HEK293 (cell line): Measurements from ENCODE around the gene HAND2.
A peak's percentile ranks its signal among the peaks of the same experiment; 100 is the strongest.

Experiments used
- CTCF ChIA-PET: fragments of 350-600 bp; formaldehyde crosslinking; extraction: SDS; loops from one replicate; lab custom pipeline; 2021; ENCODE audit warnings: antibody characterized with exemption; lab: Yijun Ruan, JAX
- POLR2A ChIA-PET: fragments of 300-600 bp; formaldehyde crosslinking; extraction: SDS; loops from one replicate; lab custom pipeline; 2020; ENCODE audit warnings: antibody characterized with exemption, inconsistent platforms; lab: Yijun Ruan, JAX
- H3K27ac ChIP-seq: fragments of 200-500 bp; sonication (Bioruptor generic); 2 replicates; pipeline ENCODE4 v1.5.1; 2014; ENCODE audit warnings: low read depth, low read length, control low read depth, inconsistent platforms; ENCODE audit errors: extremely low read depth
- H3K36me3 ChIP-seq, 2 experiments: fragments of 200-500 bp in 1 of 2; sonication (Bioruptor generic) in 1 of 2; 1 replicate in 1 of 2; 2 replicates in 1 of 2; pipeline ENCODE4 v1.5.1; 2014 to 2017; ENCODE audit warnings: inconsistent platforms in 2 of 2, low read length in 2 of 2; ENCODE audit not compliant: control insufficient read depth in 2 of 2, insufficient read depth in 1 of 2
- H3K4me1 ChIP-seq: fragments of 200-500 bp; sonication (Bioruptor generic); 2 replicates; pipeline ENCODE4 v1.5.1; 2014; ENCODE audit warnings: mild to moderate bottlenecking, low read length, inconsistent platforms; ENCODE audit not compliant: control insufficient read depth, insufficient read depth
- H3K4me3 ChIP-seq: 2 replicates; pipeline ENCODE4 v1.5.1; 2011; ENCODE audit warnings: low read depth, mild to moderate bottlenecking, control low read depth, low read length, moderate library complexity
- H3K9me3 ChIP-seq: fragments of 200-500 bp; sonication (Bioruptor generic); 2 replicates; pipeline ENCODE4 v1.5.1; 2014; ENCODE audit warnings: low read depth, low read length, inconsistent platforms; ENCODE audit not compliant: control insufficient read depth, insufficient read depth
- EGR2 ChIP-seq: fragments of 450-650 bp; formaldehyde crosslinking; IDR thresholded peaks from 2 replicates; pipeline ENCODE4 v1.5.1; 2016; ENCODE audit warnings: low read depth, missing biosample characterization, missing genetic modification characterization
- GLIS2 ChIP-seq: fragments of 450-650 bp; formaldehyde crosslinking; IDR thresholded peaks from 2 replicates; pipeline ENCODE4 v1.5.1; 2016; ENCODE audit warnings: missing biosample characterization, missing genetic modification characterization
- INSM2 ChIP-seq: fragments of 450-650 bp; formaldehyde crosslinking; IDR thresholded peaks from 2 replicates; pipeline ENCODE4 v1.5.1; 2016; ENCODE audit warnings: missing biosample characterization, missing genetic modification characterization
- KLF7 ChIP-seq: fragments of 450-650 bp; formaldehyde crosslinking; IDR thresholded peaks from 2 replicates; pipeline ENCODE4 v1.5.1; 2016; ENCODE audit warnings: missing biosample characterization, missing genetic modification characterization, borderline replicate concordance
- MYNN ChIP-seq: fragments of 450-650 bp; formaldehyde crosslinking; IDR thresholded peaks from 2 replicates; pipeline ENCODE4 v1.5.1; 2016; ENCODE audit warnings: missing biosample characterization, missing genetic modification characterization, borderline replicate concordance
- PRDM1 ChIP-seq: fragments of 450-650 bp; formaldehyde crosslinking; IDR thresholded peaks from 2 replicates; pipeline ENCODE4; 2016; ENCODE audit warnings: missing biosample characterization, missing genetic modification characterization
- REPIN1 ChIP-seq: fragments of 450-650 bp; formaldehyde crosslinking; IDR thresholded peaks from 2 replicates; pipeline ENCODE4 v1.5.1; 2017; ENCODE audit warnings: missing biosample characterization, missing genetic modification characterization, low read depth
- SCRT2 ChIP-seq: fragments of 450-650 bp; formaldehyde crosslinking; IDR thresholded peaks from 2 replicates; pipeline ENCODE4 v1.5.1; 2016; ENCODE audit warnings: missing biosample characterization, missing genetic modification characterization
- SP2 ChIP-seq: fragments of 450-650 bp; formaldehyde crosslinking; IDR thresholded peaks from 2 replicates; pipeline ENCODE4 v1.5.1; 2016; ENCODE audit warnings: missing biosample characterization, missing genetic modification characterization
- SP7 ChIP-seq: fragments of 450-650 bp; formaldehyde crosslinking; IDR thresholded peaks from 2 replicates; pipeline ENCODE4 v1.5.1; 2016; ENCODE audit warnings: missing biosample characterization, missing genetic modification characterization
- WT1 ChIP-seq: fragments of 450-650 bp; formaldehyde crosslinking; IDR thresholded peaks from 2 replicates; pipeline ENCODE4 v1.5.1; 2016; ENCODE audit warnings: missing biosample characterization, missing genetic modification characterization
- YY2 ChIP-seq: fragments of 450-650 bp; formaldehyde crosslinking; IDR thresholded peaks from 2 replicates; pipeline ENCODE4 v1.5.1; 2016; ENCODE audit warnings: missing biosample characterization, missing genetic modification characterization
- ZBTB48 ChIP-seq: fragments of 450-650 bp; formaldehyde crosslinking; IDR thresholded peaks from 2 replicates; pipeline ENCODE4 v1.5.1; 2016; ENCODE audit warnings: missing biosample characterization, missing genetic modification characterization
- ZNF132 ChIP-seq: fragments of 450-650 bp; formaldehyde crosslinking; IDR thresholded peaks from 2 replicates; pipeline ENCODE4 v1.5.1; 2017; ENCODE audit warnings: missing biosample characterization, missing genetic modification characterization, borderline replicate concordance
- ZNF157 ChIP-seq: fragments of 450-650 bp; formaldehyde crosslinking; IDR thresholded peaks from 2 replicates; pipeline ENCODE4 v1.5.1; 2016; ENCODE audit warnings: missing biosample characterization, missing genetic modification characterization
- ZNF2 ChIP-seq: fragments of 450-650 bp; formaldehyde crosslinking; IDR thresholded peaks from 2 replicates; pipeline ENCODE4 v1.5.1; 2016; ENCODE audit warnings: missing biosample characterization, missing genetic modification characterization
- ZNF23 ChIP-seq: fragments of 450-650 bp; formaldehyde crosslinking; IDR thresholded peaks from 2 replicates; pipeline ENCODE4 v1.5.1; 2016; ENCODE audit warnings: missing biosample characterization, missing genetic modification characterization, borderline replicate concordance
- ZNF354C ChIP-seq: fragments of 450-650 bp; formaldehyde crosslinking; IDR thresholded peaks from 2 replicates; pipeline ENCODE4 v1.5.1; 2016; ENCODE audit warnings: missing biosample characterization, missing genetic modification characterization, low read depth, borderline replicate concordance
- ZNF394 ChIP-seq: fragments of 450-650 bp; formaldehyde crosslinking; IDR thresholded peaks from 2 replicates; pipeline ENCODE4 v1.5.1; 2016; ENCODE audit warnings: missing biosample characterization, missing genetic modification characterization, mild to moderate bottlenecking, moderate library complexity, borderline replicate concordance
- ZNF416 ChIP-seq: fragments of 450-650 bp; formaldehyde crosslinking; IDR thresholded peaks from 2 replicates; pipeline ENCODE4 v1.5.1; 2016; ENCODE audit warnings: missing biosample characterization, missing genetic modification characterization
- ZNF423 ChIP-seq: fragments of 450-650 bp; formaldehyde crosslinking; IDR thresholded peaks from 2 replicates; pipeline ENCODE4 v1.5.1; 2016; ENCODE audit warnings: missing biosample characterization, missing genetic modification characterization
- ZNF473 ChIP-seq: fragments of 450-650 bp; formaldehyde crosslinking; IDR thresholded peaks from 2 replicates; pipeline ENCODE4 v1.5.1; 2017; ENCODE audit warnings: missing biosample characterization, missing genetic modification characterization
- ZNF624 ChIP-seq: fragments of 450-650 bp; formaldehyde crosslinking; IDR thresholded peaks from 2 replicates; pipeline ENCODE4 v1.5.1; 2017; ENCODE audit warnings: missing biosample characterization, missing genetic modification characterization
- ZNF658 ChIP-seq: fragments of 450-650 bp; formaldehyde crosslinking; IDR thresholded peaks from 2 replicates; pipeline ENCODE4; 2016; ENCODE audit warnings: missing biosample characterization, missing genetic modification characterization
- ZNF660 ChIP-seq: fragments of 450-650 bp; IDR thresholded peaks from 2 replicates; pipeline ENCODE4 v1.5.1; 2018; ENCODE audit warnings: missing biosample characterization, mild to moderate bottlenecking, missing genetic modification characterization
- ZNF704 ChIP-seq: fragments of 450-650 bp; formaldehyde crosslinking; IDR thresholded peaks from 2 replicates; pipeline ENCODE4 v1.5.1; 2016; ENCODE audit warnings: missing biosample characterization, missing genetic modification characterization
- ZNF837 ChIP-seq: fragments of 450-650 bp; formaldehyde crosslinking; IDR thresholded peaks from 2 replicates; pipeline ENCODE4 v1.5.1; 2016; ENCODE audit warnings: missing biosample characterization, missing genetic modification characterization
- ZSCAN16 ChIP-seq: fragments of 450-650 bp; formaldehyde crosslinking; IDR thresholded peaks from 2 replicates; pipeline ENCODE4 v1.5.1; 2016; ENCODE audit warnings: missing biosample characterization, missing genetic modification characterization
- TF ChIP-seq, protein P1 (sequence below): fragments of 450-650 bp; formaldehyde crosslinking; IDR thresholded peaks from 2 replicates; pipeline ENCODE4 v1.5.1; 2016; ENCODE audit warnings: missing biosample characterization, missing genetic modification characterization

Gene HAND2

DNA sequence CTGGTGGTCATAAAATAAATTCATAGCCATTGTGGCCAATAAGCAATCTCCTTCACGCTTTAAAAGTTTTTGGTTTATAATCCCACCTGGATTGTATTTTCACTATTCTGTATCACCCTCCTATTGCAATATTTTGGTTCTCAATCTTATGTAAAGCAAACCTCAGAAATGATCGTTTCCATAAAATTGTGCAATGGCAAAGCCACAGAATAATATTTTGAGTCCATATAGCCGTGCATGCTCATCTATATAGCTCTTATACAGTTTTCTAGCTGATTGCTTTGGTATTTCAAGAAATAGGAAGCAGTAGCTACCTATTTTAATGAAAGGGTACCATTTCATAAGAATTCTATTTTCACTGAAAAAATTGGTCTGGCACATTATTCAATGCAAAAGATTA is 10.0 kb upstream of the HAND2 start (continued):
- TF ChIP-seq ZNF660 = no peak
- TF ChIP-seq ZNF23 = no peak
- no peak for TF ChIP-seq ZNF354C (tag by site-specific recombination)
- TF ChIP-seq GLIS2 (tag by site-specific recombination) = no peak

DNA sequence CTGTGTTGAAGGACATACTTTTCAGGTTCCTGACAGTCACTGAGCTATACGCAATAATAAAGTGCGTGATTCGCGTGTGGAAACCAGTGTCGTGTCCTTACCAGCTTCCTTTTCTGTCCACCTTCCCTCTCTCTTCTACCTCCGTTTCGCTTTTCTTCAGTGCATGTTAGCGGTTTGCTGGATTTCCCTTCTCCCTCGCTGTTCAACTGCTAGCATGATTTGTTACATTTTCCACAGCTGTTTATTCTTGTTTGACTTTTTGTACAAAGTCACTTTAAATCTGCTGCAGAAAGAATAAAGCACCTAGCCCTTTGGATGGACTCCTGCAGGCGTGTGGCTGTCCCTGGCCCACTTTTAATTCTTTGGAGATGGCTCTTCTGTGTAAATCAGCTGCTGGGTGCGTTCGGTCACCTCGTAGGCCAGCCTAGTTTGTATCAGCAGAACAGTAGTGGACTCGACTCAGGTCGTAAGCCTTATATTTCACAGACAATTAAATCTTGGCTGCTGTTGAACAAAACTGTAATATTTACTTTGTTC is 8.9 kb upstream of the HAND2 start:
- peaks cover 4% of the 10 kb centered on the region; the same call in 1 of the 2 replicates for H3K4me1 ChIP-seq
- ChIA-PET CTCF (interaction anchor here (0.6 kb wide), 1 partner anchor 17 kb away, joined by 3 read pairs; no protein-coding TSS in a partner anchor), POLR2A (no interaction called here)
- no peak overlapping the region for H3K4me3 ChIP-seq
- no peaks in the 10 kb centered on the region for H3K36me3 ChIP-seq
- H3K27ac ChIP-seq = no peak overlapping the region; the same call in 1 of the 2 replicates
- no peaks in the 10 kb centered on the region for H3K9me3 ChIP-seq
- TF ChIP-seq YY2 (tag by site-specific recombination) (no peak), ZNF394 (tag by site-specific recombination) (no peak), PRDM1 (peak; percentile 68), ZNF704 (tag by site-specific recombination) (no peak), ZNF837 (tag by site-specific recombination) (no peak), SP7 (tag by site-specific recombination) (0 out of 2 replicates have a peak, but pooled peaks have one; percentile 15), SP2 (tag by site-specific recombination) (no peak), ZNF473 (tag by site-specific recombination) (no peak), ZSCAN16 (no peak), ZNF157 (tag by site-specific recombination) (no peak), ZNF624 (tag by site-specific recombination) (no peak), MYNN (tag by site-specific recombination) (no peak), ZNF658 (tag by site-specific recombination) (no peak), EGR2 (no peak), KLF7 (tag by site-specific recombination) (no peak), ZNF423 (no peak), WT1 (tag by site-specific recombination) (no peak), ZNF132 (tag by site-specific recombination) (no peak), ZNF2 (tag by site-specific recombination) (no peak), REPIN1 (tag by site-specific recombination) (no peak), INSM2 (tag by site-specific recombination) (no peak), ZNF416 (tag by site-specific recombination) (no peak), ZBTB48 (tag by site-specific recombination) (no peak), SCRT2 (tag by site-specific recombination) (no peak)
- TF ChIP-seq, protein P1, sequence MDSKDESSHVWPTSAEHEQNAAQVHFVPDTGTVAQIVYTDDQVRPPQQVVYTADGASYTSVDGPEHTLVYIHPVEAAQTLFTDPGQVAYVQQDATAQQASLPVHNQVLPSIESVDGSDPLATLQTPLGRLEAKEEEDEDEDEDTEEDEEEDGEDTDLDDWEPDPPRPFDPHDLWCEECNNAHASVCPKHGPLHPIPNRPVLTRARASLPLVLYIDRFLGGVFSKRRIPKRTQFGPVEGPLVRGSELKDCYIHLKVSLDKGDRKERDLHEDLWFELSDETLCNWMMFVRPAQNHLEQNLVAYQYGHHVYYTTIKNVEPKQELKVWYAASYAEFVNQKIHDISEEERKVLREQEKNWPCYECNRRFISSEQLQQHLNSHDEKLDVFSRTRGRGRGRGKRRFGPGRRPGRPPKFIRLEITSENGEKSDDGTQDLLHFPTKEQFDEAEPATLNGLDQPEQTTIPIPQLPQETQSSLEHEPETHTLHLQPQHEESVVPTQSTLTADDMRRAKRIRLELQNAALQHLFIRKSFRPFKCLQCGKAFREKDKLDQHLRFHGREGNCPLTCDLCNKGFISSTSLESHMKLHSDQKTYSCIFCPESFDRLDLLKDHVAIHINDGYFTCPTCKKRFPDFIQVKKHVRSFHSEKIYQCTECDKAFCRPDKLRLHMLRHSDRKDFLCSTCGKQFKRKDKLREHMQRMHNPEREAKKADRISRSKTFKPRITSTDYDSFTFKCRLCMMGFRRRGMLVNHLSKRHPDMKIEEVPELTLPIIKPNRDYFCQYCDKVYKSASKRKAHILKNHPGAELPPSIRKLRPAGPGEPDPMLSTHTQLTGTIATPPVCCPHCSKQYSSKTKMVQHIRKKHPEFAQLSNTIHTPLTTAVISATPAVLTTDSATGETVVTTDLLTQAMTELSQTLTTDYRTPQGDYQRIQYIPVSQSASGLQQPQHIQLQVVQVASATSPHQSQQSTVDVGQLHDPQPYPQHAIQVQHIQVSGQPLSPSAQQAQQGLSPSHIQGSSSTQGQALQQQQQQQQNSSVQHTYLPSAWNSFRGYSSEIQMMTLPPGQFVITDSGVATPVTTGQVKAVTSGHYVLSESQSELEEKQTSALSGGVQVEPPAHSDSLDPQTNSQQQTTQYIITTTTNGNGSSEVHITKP (tag by site-specific recombination) = peak; percentile 45; the same call in 1 of the 2 replicates
